Fibroblast of villous mesenchyme (primary cell): ENCODE data around the gene TMEM109. TPM values are rescaled to one million over a fixed set of nuclear protein-coding genes. Genes with fewer than 3 reads are reported as not detected.
A peak's percentile ranks its signal among the peaks of the same experiment; 100 is the strongest.

ENCODE experiments used
- DNase-seq: peaks from one replicate; pipeline ENCODE4 v3.0.0-alpha.2; 2010; ENCODE audit warnings: low read depth
- H3K4me3 ChIP-seq: 2 replicates; pipeline ENCODE4 v1.5.1; 2011; ENCODE audit warnings: low read depth, mild to moderate bottlenecking, low read length
- CTCF ChIP-seq: IDR thresholded peaks from 2 replicates; pipeline ENCODE4 v1.5.1; 2012; ENCODE audit warnings: low read depth, mild to moderate bottlenecking, low read length; ENCODE audit not compliant: insufficient read depth
- total RNA-seq: library from RNA; depleted of rRNA; stranded (reverse); fragments of >200 nt; gene quantifications from 2 replicates; pipeline ENCODE4 v1.2.3, GENCODE V29; 2012

Gene TMEM109
- total RNA-seq, 1 donor: 28.9 TPM

GRCh38 chr11:60942970-60943565 lies 29.1 kb downstream of the TMEM109 start:
- no peak for DNase-seq
- TF ChIP-seq CTCF: no peak
- H3K4me3 ChIP-seq: no peak overlapping the region

GRCh38 chr11:60944490-60945294 lies 30.7 kb downstream of the TMEM109 start:
- H3K4me3 ChIP-seq: no peak overlapping the region
- no peak for DNase-seq
- peak; percentile 19 for TF ChIP-seq CTCF

- no peak for TF ChIP-seq CTCF
- no peak for DNase-seq
- no peak overlapping the region for H3K4me3 ChIP-seq
Measured at GRCh38 chr11:60945295-60945667, 31.3 kb downstream of the TMEM109 start.

GRCh38 chr11:60946601-60947264 lies 32.8 kb downstream of the TMEM109 start:
- TF ChIP-seq CTCF: no peak
- no peak for DNase-seq

GRCh38 chr11:60947700-60948099 lies 33.7 kb downstream of the TMEM109 start:
- DNase-seq: no peak
- TF ChIP-seq CTCF: no peak
- no peak overlapping the region for H3K4me3 ChIP-seq

More at GRCh38 chr11:60946601-60947264, 32.8 kb downstream of the TMEM109 start:
- H3K4me3 ChIP-seq: no peak overlapping the region

- H3K4me3 ChIP-seq: no peak overlapping the region
- no peak for TF ChIP-seq CTCF
- no peak for DNase-seq
Measured at GRCh38 chr11:60948250-60948649, 34.3 kb downstream of the TMEM109 start.
